ENCODE measurements around the gene TSHB.

Gene TSHB

GRCh38 chr1:115040501-115040900, 10.9 kb downstream of the TSHB start:
- TF ChIP-seq CTCF (IDR thresholded peaks at IDR 0.05) (peak; percentile 4; the same call in 1 of the 2 replicates), ZFX (IDR thresholded peaks at IDR 0.05; ENCODE audit: borderline replicate concordance) (no peak)
- H3K27ac ChIP-seq = no peak overlapping the region

- no peak overlapping the region for H3K27ac ChIP-seq
- TF ChIP-seq CTCF (IDR thresholded peaks at IDR 0.05) (peak; percentile 26; the same call in 1 of the 2 replicates), ZFX (IDR thresholded peaks at IDR 0.05; ENCODE audit: borderline replicate concordance) (no peak)
Observed at GRCh38 chr1:115041654-115042053, 12.0 kb downstream of the TSHB start.

- no peak overlapping the region for H3K27ac ChIP-seq
- TF ChIP-seq ZFX (IDR thresholded peaks at IDR 0.05; ENCODE audit: borderline replicate concordance) (no peak), CTCF (IDR thresholded peaks at IDR 0.05) (no peak)
Observed at GRCh38 chr1:115046751-115047150, 17.1 kb downstream of the TSHB start.

- no peak for TF ChIP-seq ZFX (IDR thresholded peaks at IDR 0.05; ENCODE audit: borderline replicate concordance)
- TF ChIP-seq CTCF (IDR thresholded peaks at IDR 0.05) = no peak
- H3K27ac ChIP-seq = no peak overlapping the region
Observed at GRCh38 chr1:115051850-115052249, 22.2 kb downstream of the TSHB start.

GRCh38 chr1:115052454-115053083, 22.9 kb downstream of the TSHB start:
- peak; percentile 86 for TF ChIP-seq CTCF (IDR thresholded peaks at IDR 0.05)
- no peak for TF ChIP-seq ZFX (IDR thresholded peaks at IDR 0.05; ENCODE audit: borderline replicate concordance)

GRCh38 chr1:115056395-115056798, 26.8 kb downstream of the TSHB start:
- no peak overlapping the region for H3K27ac ChIP-seq
- TF ChIP-seq ZFX (IDR thresholded peaks at IDR 0.05; ENCODE audit: borderline replicate concordance) (no peak), CTCF (IDR thresholded peaks at IDR 0.05) (no peak)

More at GRCh38 chr1:115052454-115053083, 22.9 kb downstream of the TSHB start:
- no peak overlapping the region for H3K27ac ChIP-seq

- no peak for TF ChIP-seq ZFX (IDR thresholded peaks at IDR 0.05; ENCODE audit: borderline replicate concordance)
- no peak for TF ChIP-seq CTCF (IDR thresholded peaks at IDR 0.05)
- no peak overlapping the region for H3K27ac ChIP-seq
Observed at GRCh38 chr1:115057661-115058254, 28.1 kb downstream of the TSHB start.

All from 22Rv1 (cell line).